A549 (cell line): ENCODE measurements around the gene UNC79. TPM values are rescaled to one million over a fixed set of nuclear protein-coding genes. Genes with fewer than 3 reads are reported as not detected.
"Not testable (repeated sequence)": the region's sequence is repeated elsewhere in the genome, so short reads cannot be mapped to it uniquely, and the experiment has no call there.

Experiments used
- ATAC-seq, 2 experiments: fragments of 200-7000 bp in 1 of 2; fragments of >200 bp in 1 of 2; cut with Nextera tagmentation in 1 of 2; cut with Tn5 transposase in 1 of 2; 3 replicates each; pipeline versions ENCODE4 v1.8.0 to v1.9.1; 2018 to 2020; ENCODE audit warnings: mild to moderate bottlenecking in 1 of 2, moderate library complexity in 1 of 2
- CTCF ChIA-PET: fragments of 300-600 bp; sonication (Branson Sonifier 250); formaldehyde crosslinking; extraction: SDS; loops from one replicate; lab custom pipeline; 2021; ENCODE audit warnings: antibody characterized with exemption, inconsistent platforms; lab: Yijun Ruan, JAX
- POLR2A ChIA-PET: fragments of 350-600 bp; formaldehyde crosslinking; extraction: SDS; loops from one replicate; lab custom pipeline; 2021; ENCODE audit warnings: antibody characterized with exemption, inconsistent platforms; lab: Yijun Ruan, JAX
- DNase-seq, 2 experiments: peaks; one replicate each; pipeline versions ENCODE4 v3.0.0 to v3.0.0-alpha.2; 2011 to 2016; ENCODE audit warnings: low read depth in 1 of 2, low spot score in 1 of 2
- FAIRE-seq: peaks from 2 replicates; lab custom pipeline; 2011; peaks lifted over from hg19 to GRCh38; lab: Jason Lieb, UNC
- H3K27ac ChIP-seq, 2 experiments: fragments of >200 bp; sonication (Bioruptor Twin); formaldehyde crosslinking; 3 replicates each; pipeline ENCODE4 v1.5.1; 2016 to 2017
- H3K4me1 ChIP-seq: fragments of >200 bp; sonication (Bioruptor Twin); formaldehyde crosslinking; 3 replicates; pipeline ENCODE4 v1.6.1; 2016
- H3K4me2 ChIP-seq: fragments of >200 bp; sonication (Bioruptor Twin); formaldehyde crosslinking; 3 replicates; pipeline ENCODE4 v1.6.1; 2016
- H3K4me3 ChIP-seq: fragments of >200 bp; sonication (Bioruptor Twin); formaldehyde crosslinking; 3 replicates; pipeline ENCODE4 v1.5.1; 2016
- H3K9me3 ChIP-seq: fragments of >200 bp; sonication (Bioruptor Twin); formaldehyde crosslinking; 3 replicates; pipeline ENCODE4 v1.6.1; 2016
- CEBPB ChIP-seq, 2 experiments: fragments of >200 bp in 1 of 2; sonication (Bioruptor Twin) in 1 of 2; formaldehyde crosslinking in 1 of 2; IDR thresholded peaks; 2 replicates each; pipeline ENCODE4 v1.6.1; 2012 to 2016
- EHF ChIP-seq: fragments of 250-450 bp; sonication (Bioruptor Pico); IDR thresholded peaks from 2 replicates; pipeline ENCODE4 v1.5.0; 2020; ENCODE audit warnings: mild to moderate bottlenecking
- FOSL2 ChIP-seq, 2 experiments: fragments of 450-650 bp in 1 of 2; fragments of >200 bp in 1 of 2; sonication (Bioruptor Twin) in 1 of 2; formaldehyde crosslinking; IDR thresholded peaks; 2 replicates each; pipeline versions ENCODE4 v1.5.0 to v1.6.1; 2016 to 2020; ENCODE audit warnings: mild to moderate bottlenecking in 1 of 2, moderate library complexity in 1 of 2
- FOXS1 ChIP-seq: fragments of 250-450 bp; sonication (Bioruptor Pico); IDR thresholded peaks from 2 replicates; pipeline ENCODE4 v1.5.0; 2020; ENCODE audit warnings: mild to moderate bottlenecking, moderate library complexity
- GATA3 ChIP-seq: IDR thresholded peaks from 2 replicates; pipeline ENCODE4 v1.6.1; 2012; ENCODE audit warnings: borderline replicate concordance
- HDAC2 ChIP-seq: fragments of 200-600 bp; sonication (generic); IDR thresholded peaks from 2 replicates; pipeline ENCODE4 v1.6.1; 2016
- HOXB13 ChIP-seq: fragments of 250-450 bp; sonication (Bioruptor Pico); IDR thresholded peaks from 2 replicates; pipeline ENCODE4 v1.5.0; 2020; ENCODE audit warnings: low read depth, mild to moderate bottlenecking, moderate library complexity
- HOXB5 ChIP-seq: fragments of 250-450 bp; sonication (Bioruptor Pico); IDR thresholded peaks from 2 replicates; pipeline ENCODE4 v1.5.0; 2020; ENCODE audit warnings: mild to moderate bottlenecking, moderate library complexity
- POLR2A ChIP-seq: IDR thresholded peaks from 2 replicates; pipeline ENCODE4 v1.6.1; 2012; ENCODE audit warnings: mild to moderate bottlenecking, low read length
- RNF2 ChIP-seq: fragments of 200-600 bp; sonication (generic); IDR thresholded peaks from 2 replicates; pipeline ENCODE4 v1.6.1; 2016; ENCODE audit warnings: low read depth, mild to moderate bottlenecking, antibody characterized with exemption, moderate library complexity, borderline replicate concordance
- WGBS: methylation state at CpG from one replicate; pipeline ENCODE4 v1.1.6; 2017; ENCODE audit errors: missing lambda C conversion rate; 5-methylcytosine and 5-hydroxymethylcytosine counted together
- polyA minus RNA-seq: library from RNA; depleted of rRNA, polyadenylated mRNA; stranded (reverse); fragments of >200 nt; gene quantifications from 2 replicates; pipeline ENCODE4 v1.2.3, GENCODE V29; 2011; rRNA and poly(A)+ RNA removed
- polyA plus RNA-seq, 4 experiments: library from polyadenylated mRNA; depleted of rRNA in 3 of 4; stranded (reverse); fragments of >200 nt; fragmentation: RNase III in 1 of 4; extraction: RNeasy Plus Mini Kit Qiagen cat#74134 plus additional on column Dnase treatment in 1 of 4; gene quantifications; 2 replicates in 3 of 4; 3 replicates in 1 of 4; pipeline ENCODE4 v1.2.3, GENCODE V29; 2011 to 2017
- TF ChIP-seq, protein P1 (sequence below): IDR thresholded peaks from 2 replicates; pipeline ENCODE4 v1.6.1; 2012

Gene UNC79
- 0.01 TPM in 2 replicates for polyA plus RNA-seq (2011; rRNA removed)
- under 0.01 TPM in 2 replicates for polyA plus RNA-seq (2012; cell fraction: cytosol; rRNA removed)
- polyA plus RNA-seq (2012; cell fraction: nucleus; rRNA removed): under 0.01 TPM in 1 of 2 replicates, not detected in the other
- polyA plus RNA-seq (2017; fragmentation: RNase III; extraction: RNeasy Plus Mini Kit Qiagen cat#74134 plus additional on column Dnase treatment): 0.01 TPM in 3 replicates
- 0.08 and 0.10 TPM in 2 replicates for polyA minus RNA-seq

DNA sequence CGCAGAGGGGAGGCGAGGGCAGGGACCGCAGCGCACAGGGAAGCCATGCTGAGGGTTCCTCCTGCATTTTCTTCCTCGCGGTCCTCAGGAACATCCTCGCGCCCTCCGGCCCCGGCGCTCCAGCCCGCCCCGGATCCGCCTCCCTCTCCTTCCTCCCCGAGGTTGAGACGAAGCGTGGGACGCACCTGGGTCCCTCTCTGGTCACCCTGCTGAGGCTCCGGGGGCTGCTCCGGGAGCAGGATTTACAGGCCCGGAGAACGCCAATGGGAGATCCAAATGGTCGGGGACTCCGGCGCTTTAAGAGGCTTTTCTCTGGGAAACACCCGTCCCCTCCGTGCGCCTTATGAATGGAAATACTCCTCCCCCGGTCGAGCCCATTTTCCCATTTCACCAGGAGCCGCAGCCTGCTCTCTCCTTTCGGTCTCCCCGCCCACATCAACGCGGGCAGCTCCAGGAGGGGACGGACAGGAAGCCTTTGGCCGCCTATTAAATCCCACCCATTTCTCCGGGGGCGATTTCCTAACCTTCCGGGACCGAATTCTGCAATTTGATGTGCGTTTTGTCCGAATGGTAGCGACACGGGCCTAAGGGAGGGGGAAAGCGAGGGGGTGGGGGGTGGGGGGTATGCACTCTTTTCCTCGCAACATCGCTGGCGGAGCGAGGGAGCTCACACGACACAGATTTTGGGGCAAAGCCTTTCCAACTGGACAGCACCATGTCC is at the start of gene UNC79:
Gene UNC79, plus strand, starts transcription at position 625 of the 721 bp plus-strand sequence. Its CDS starts 91 bp downstream, at position 716.
- peaks cover 6% of the 10 kb centered on the region; the same call in 2 of the 3 replicates for H3K9me3 ChIP-seq
- ChIA-PET POLR2A (no interaction called here), CTCF (interaction anchor here (1.0 kb wide), 1 partner anchor 8 kb away, joined by 3 read pairs; no protein-coding TSS in a partner anchor)
- H3K4me3 ChIP-seq: no peak within 1 kb of the TSS
- no peak for DNase-seq
- TF ChIP-seq HOXB13 (CRISPR knock-in tag) (no peak), RNF2 (no peak)
- H3K4me2 ChIP-seq: peak within 1 kb of the TSS; percentile 44; the same call in 2 of the 3 replicates
- 36% methylated on average over 38 of the region's 51 CpGs for WGBS
- FAIRE-seq: no peak
- no peaks in the 10 kb centered on the region for H3K4me1 ChIP-seq
- no peak for ATAC-seq
- no peak within 1 kb of the TSS for H3K27ac ChIP-seq

- Histone ChIP-seq H3K9me3 (no peaks in the 10 kb centered on the region), H3K27ac (no peak overlapping the region), H3K4me1 (no peaks in the 10 kb centered on the region), H3K4me3 (no peak overlapping the region), H3K4me2 (no peak overlapping the region)
- 0% methylated on average over 1 of the region's 1 CpG for WGBS
- FAIRE-seq (no peak), ATAC-seq (no peak), DNase-seq (no peak)
- CTCF ChIA-PET: interaction anchor here (0.9 to 1.1 kb wide), 2 partner anchors 13 to 161 kb away, joined by 3 read pairs; no protein-coding TSS in a partner anchor
- TF ChIP-seq CEBPB (IDR thresholded peaks at IDR 0.05): no peak
- no peak for TF ChIP-seq HOXB5 (CRISPR knock-in tag)
- no peak for TF ChIP-seq FOSL2 (IDR thresholded peaks at IDR 0.05)
- no peak for TF ChIP-seq FOSL2 (CRISPR knock-in tag; IDR thresholded peaks at IDR 0.05)
- TF ChIP-seq HDAC2: no peak
- POLR2A ChIA-PET: no interaction called here
Observed at GRCh38 chr14:93381644-93382043, 49.1 kb upstream of the UNC79 start.

DNA sequence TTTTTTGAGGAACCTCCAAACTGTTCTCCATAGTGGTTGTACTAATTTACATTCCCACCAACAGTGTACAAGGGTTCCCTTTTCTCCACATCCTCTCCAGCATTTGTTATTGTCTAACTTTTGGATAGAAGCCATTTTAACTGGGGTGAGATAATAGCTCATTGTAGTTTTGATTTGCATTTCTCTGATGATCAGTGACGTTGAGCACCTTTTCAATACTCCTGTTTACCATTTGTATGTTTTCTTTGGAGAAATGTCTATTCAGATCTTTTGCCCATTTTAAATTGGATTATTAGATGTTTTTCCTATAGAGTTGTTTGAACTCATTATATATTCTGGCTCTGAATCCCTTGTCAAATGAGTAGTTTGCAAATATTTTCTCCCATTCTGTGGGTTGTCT is 46.5 kb upstream of the UNC79 start:
- H3K4me1 ChIP-seq, H3K9me3 ChIP-seq, ATAC-seq, CTCF ChIA-PET, H3K27ac ChIP-seq, H3K4me3 ChIP-seq, POLR2A ChIA-PET, DNase-seq, FAIRE-seq, H3K4me2 ChIP-seq: not testable (repeated sequence)
- 6% methylated on average over 1 of the region's 1 CpG for WGBS

DNA sequence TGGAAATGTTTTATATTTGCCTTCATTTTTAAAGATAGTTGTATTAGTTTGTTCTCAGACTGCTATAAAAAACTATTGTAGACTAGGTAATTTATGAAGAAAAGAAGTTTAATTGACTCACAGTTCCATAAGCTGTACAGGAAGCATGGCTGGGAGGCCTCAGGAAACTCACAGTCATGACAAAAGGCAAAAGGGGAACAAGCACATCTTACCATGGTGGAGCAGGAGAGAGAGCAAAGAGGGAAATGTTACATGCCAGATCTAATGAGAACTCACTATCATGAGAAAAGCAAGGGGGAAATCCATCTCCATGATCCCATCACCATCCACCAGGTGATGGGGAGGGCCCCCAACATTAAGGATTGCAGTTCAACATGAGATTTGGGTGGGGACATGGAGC is 35.5 kb upstream of the UNC79 start:
- TF ChIP-seq POLR2A: no peak
- Histone ChIP-seq H3K4me3 (no peak overlapping the region), H3K27ac (no peak overlapping the region), H3K9me3 (peaks cover 6% of the 10 kb centered on the region; the same call in 1 of the 3 replicates), H3K4me1 (no peaks in the 10 kb centered on the region), H3K4me2 (no peak overlapping the region)
- ATAC-seq (no peak), FAIRE-seq (no peak), DNase-seq (no peak)
- ChIA-PET CTCF (no interaction called here), POLR2A (no interaction called here)

DNA sequence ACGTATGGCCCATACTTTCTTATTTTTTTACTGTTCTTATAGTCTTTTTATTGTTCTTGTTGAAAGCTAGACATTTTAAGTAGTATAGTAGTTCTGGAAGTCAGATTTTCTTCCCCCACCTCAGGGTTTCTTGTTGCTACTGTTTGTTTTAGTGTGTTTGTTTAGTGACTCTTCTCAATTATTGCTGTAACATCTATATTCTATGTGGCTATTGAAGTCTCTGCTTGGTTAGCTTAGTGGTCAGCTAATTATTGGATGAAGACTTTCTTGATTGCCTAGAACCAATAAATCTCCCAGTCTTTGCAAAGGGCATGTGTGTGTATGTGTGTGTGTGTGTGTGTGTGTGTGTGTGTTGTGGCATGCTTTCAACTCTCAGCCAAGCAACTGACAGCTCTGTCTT is 34.3 kb upstream of the UNC79 start:
- no peak for TF ChIP-seq GATA3
- no peak for TF ChIP-seq FOSL2 (IDR thresholded peaks at IDR 0.05)
- TF ChIP-seq FOSL2 (CRISPR knock-in tag; IDR thresholded peaks at IDR 0.05): no peak
- TF ChIP-seq, protein P1, sequence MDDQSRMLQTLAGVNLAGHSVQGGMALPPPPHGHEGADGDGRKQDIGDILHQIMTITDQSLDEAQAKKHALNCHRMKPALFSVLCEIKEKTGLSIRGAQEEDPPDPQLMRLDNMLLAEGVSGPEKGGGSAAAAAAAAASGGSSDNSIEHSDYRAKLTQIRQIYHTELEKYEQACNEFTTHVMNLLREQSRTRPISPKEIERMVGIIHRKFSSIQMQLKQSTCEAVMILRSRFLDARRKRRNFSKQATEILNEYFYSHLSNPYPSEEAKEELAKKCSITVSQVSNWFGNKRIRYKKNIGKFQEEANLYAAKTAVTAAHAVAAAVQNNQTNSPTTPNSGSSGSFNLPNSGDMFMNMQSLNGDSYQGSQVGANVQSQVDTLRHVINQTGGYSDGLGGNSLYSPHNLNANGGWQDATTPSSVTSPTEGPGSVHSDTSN: no peak
- TF ChIP-seq FOXS1 (CRISPR knock-in tag): no peak
- TF ChIP-seq EHF (CRISPR knock-in tag): no peak
- H3K27ac ChIP-seq: no peak overlapping the region
- 32% methylated on average over 1 of the region's 1 CpG for WGBS
- H3K4me3 ChIP-seq: no peak overlapping the region
- H3K4me1 ChIP-seq: no peaks in the 10 kb centered on the region
- FAIRE-seq: no peak
- no peak for DNase-seq
- H3K4me2 ChIP-seq: no peak overlapping the region
- peaks cover 6% of the 10 kb centered on the region; the same call in 1 of the 3 replicates for H3K9me3 ChIP-seq
- ChIA-PET CTCF (interaction anchor here (0.6 kb wide), 1 partner anchor 99 kb away, joined by 3 read pairs; no protein-coding TSS in a partner anchor), POLR2A (no interaction called here)
- no peak for ATAC-seq
